NOMO-1 (cell line): ENCODE results near the gene HTR4.
"Not testable (repeated sequence)": the region's sequence is repeated elsewhere in the genome, so short reads cannot be mapped to it uniquely, and the experiment has no call there.

Experiments used
- DNase-seq, 2 experiments: peaks; one replicate each; lab custom pipeline; 2025; ENCODE audit not compliant: unreplicated experiment in 2 of 2; lab: John Stamatoyannopoulos, UW

HTR4 gene

DNA sequence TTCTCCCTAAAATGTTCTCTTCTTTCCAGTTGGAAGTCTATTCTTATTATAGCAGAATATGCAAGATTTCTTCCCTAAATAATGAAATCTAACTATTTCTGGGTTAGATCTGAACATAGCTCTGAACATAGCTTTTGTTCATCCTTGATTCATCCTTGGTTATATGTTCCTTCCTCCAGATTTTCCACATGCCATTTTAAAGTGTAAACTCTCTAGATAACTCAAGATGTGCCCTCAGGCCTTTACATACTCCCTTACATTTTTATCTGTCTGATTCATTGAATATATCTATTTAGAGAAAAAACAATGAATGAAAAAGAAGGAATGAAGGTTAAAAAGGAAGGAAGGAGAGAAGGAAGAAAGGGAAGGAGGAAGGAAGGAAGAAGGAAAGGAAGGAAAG is 169.7 kb downstream of the HTR4 start:
- DNase-seq, result no peak

DNA sequence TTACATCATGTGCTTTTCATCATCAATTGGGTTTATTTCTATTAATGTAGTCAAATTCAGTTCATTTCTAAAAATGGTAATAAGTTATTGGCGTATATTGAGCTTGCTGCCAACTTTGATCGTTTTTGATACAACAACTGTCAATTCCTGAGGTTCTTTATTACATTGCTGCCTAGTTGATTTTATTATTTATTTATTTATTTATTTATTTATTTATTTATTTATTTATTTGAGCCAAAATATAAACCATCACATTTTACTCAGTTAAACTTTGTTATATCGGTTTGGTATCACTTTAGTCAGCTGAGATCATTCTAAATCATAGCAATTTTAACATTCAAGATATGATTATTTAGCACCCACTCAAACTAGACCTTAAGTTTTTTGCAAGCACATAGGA is 170.6 kb downstream of the HTR4 start:
- DNase-seq, result no peak

DNA sequence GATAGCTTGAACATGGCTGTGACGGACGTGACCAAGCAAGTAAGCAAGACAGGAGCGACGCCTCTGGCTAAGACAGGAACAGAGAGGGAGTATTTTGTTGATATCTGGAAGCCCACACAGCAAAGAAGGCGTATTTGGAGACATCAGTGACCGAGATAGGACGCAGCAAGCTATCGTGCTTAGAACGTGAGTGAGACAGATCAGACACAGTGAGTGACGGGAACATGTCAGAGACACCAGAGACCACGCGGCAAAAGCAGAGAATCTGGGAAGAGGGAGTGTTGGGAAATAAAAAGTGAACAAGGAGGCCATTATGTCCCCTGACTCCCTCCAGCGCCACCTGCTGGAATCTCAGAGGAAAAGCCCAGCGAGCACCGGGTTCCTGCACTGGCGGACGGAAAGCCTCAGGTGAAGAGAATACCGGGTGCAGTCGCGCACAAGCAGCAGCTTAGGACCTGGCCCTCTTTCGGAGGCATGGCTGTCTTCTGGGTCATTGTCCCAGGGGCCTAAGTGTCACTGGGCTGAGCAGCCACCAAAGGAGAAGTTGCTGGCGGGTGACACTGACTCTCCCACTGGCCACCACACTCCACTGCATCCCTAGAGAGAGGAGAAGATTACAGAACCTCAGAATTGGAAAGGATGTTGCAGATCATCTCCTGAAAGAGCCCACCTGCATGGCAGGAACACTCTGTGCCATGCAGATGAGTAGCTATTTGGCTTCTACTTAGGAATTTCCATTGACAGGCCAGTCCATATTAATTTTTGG is 171.4 kb downstream of the HTR4 start:
- DNase-seq, result peak in 1 of 2 experiments; percentile 49

DNA sequence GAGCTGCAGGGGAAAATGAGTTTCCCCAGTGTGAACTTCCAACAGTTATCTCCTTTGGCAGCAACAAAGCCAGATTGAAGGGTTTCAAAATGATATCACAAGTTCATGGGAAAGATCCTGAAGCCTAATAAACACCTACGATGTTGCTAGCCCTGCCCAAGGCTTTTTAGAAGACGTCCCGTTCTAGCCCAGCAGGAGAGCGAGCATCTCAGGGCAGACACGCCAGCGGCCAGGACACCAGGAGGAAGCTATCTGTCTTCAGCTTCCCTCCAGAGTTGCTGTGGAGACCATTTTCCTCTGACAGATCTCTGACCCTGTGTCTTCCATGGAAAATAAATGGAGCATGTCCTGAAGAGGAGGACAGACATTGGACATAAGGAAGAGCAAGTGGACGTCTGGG is 172.1 kb downstream of the HTR4 start:
- no peak for DNase-seq

DNA sequence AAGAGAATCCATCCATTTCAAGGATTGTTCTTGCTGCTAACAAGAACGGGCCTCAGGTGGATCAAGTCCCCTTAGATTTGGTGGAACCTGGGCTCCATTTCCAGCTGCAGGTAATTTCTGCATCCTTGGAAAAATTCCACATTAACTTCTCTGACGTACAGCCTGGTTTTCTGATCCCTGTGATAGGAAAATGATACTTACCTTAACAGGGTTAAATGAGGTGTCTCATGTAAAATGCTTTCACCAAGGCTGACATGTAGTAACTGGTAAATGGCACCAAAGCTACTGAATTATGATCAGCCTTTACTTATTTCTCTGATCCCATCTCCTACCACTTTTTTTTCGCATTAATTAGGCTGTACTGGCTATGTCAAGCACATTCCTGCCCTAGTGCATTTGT is 176.9 kb downstream of the HTR4 start:
- no peak for DNase-seq

DNA sequence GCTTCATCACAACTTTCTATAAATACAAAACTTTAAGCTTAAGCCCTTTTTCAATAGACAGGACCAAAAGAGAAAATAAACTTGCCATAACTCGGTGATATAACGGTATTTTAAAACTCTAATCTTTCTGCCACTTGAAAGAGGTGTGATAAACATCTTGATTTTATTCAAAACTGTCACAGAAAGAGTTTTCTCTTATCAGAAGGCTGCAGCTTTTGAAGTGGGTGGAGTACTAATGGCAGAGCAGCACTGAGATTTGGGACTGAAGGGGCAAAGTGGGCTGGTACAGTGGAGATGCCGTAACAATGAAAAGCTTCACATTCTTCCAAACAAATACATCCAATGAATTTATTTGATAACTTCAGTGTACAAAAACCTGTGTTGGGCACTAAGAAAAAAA is 178.0 kb downstream of the HTR4 start:
- DNase-seq, result no peak

DNA sequence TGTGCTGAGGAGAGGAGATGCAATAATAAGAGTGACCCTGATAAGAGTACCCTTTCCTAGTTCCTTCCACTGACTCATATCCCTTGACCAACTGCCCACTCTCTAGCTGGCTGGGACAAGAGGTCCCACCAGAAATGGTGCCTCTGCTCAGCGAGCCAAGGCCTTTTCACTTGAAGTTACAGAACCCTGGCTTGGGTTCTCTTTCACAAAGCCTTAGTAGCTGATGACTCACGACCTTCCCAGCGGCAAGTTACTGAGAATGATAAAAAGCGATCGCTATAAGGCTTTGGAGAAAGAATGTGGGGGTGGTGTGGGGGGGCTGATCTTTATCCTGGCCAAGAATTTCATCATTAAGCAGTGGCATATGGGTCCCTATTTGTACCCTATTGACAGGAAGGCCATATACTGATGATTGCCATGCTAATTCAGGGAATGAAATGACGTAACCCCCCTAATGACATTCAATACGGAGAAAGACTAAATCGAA is 180.3 kb downstream of the HTR4 start:
- no peak for DNase-seq

DNA sequence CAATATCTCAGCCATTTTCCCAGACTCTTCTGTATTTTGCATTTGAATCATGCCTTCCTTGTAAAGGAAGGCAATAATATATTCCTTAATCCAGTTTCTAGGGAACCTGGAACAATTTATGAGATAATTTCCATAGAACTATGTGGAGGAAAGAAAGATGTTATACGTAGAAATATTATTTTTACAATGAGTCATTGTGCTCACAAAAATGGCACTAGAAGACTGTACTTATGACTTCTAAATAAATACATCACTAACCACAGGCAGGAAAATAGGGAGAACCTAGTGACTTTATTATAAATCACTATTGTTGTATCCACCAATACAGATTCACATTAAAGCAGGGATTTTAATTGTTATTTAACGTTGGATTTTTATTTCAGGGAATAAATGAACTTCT is 182.9 kb downstream of the HTR4 start:
- no peak for DNase-seq

DNA sequence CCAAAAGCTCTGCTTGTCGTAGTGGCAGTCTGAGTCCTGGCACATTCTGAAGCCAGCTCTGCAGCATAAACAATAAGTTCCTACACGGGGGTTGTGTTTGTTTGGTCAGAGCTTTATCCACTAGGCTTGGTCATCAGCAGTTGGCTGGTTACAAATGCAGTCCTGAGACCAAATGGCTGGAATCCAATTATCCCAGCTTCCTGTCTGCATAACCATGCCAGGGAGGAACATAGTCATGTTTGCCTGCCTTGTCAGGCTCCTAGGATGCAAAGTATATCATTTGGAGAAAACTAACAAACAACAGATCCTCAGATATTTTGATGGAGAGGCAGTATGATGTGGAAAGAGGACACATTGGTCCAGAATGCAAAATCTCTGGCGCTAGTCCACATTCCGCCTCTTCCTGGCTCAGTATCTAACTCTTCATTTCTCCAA is 184.8 kb downstream of the HTR4 start:
- DNase-seq, result no peak

DNA sequence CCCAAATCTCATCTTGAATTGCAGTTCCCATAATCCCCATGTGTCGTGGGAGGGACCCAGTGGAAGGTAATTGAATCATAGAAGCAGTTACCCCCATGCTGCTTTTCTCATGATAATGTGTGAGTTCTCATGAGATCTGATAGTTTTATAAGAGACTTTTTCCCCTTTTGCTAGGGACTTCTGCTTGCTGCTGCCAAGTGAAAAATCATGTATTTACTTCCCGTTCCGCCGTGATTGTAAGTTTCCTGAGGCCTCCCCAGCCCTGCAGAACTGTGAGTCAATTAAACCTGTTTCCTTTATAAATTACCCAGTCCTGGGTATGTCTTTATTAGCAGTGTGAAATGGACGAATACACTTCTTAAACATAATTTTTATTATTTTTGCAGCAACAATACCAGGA is 185.6 kb downstream of the HTR4 start:
- DNase-seq, result not testable (repeated sequence)

DNA sequence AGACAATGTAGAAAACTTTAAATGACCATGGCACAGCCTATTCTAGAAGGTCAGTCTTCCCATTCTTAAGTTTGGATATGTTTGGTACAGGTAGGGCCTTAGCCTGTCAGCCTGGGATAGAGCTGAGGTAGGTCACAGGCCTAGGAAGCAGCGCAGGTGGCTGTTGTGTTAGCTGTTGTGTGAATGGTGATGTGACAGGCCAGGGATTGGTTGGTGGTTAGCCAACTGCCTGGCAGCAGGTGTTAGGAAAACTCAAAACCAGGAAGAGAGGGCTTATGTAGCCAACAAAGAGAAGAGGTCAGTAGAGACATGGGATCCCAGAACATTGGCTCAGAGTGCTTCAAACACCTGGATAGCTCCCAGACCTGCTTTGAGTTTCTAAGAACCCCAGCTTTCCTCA is 186.4 kb downstream of the HTR4 start:
- no peak for DNase-seq

DNA sequence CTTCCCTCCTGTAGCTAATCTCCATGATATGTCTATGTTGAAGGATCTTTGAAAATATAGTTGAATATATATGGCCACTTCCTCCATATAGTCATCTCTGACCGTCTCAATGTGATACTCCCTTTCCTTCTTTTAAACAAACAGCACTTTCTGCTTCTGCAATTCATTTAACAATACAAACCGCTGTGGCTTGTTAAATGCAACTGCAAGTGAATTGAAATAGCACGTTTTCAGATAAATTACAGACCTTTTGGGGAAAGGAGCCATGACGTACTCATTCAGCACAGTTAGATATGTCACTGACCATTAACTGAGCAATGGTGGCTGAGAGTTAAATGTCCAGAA is 188.1 kb downstream of the HTR4 start:
- peak in 1 of 2 experiments; percentile 48 for DNase-seq

DNA sequence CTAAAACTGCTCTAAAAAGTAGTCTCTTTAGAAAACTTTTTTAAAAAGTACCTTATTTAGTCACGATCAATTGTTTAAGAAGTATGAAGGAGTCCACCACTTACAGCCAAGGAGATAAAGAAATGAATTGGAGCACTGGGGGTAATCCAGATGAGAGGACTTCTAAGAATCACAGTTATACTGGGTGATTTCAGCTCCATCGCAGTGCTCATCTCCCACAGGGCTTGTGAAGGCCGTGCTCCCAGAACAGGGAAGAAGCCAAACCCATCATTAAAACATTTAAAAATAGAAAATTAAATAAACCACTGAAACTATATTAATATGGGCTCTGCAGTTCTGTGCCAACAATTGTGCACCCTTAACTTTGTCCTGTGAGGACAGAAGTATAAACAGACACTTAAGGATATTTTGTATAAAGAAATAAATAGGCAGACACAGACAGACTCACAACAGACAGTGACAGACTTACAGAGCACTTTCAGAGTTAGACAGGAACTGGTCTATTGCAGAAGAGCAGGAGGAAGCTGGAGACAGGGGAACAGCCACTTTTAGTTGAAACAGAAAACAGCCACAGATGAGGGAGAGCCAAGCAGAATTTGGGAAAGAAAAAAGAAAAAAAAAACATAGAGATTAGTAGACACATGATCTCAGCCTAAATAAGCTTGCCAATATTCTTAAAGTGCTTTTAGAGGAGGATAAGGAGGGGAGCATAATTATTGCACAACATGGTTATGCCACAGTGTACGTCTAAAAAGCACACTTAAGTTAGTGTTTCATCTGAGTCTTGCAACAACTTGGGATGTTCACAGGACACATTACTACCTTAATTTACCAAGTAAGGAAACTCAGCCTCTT is 188.7 kb downstream of the HTR4 start:
- peak in 1 of 2 experiments; percentile 53 for DNase-seq

DNA sequence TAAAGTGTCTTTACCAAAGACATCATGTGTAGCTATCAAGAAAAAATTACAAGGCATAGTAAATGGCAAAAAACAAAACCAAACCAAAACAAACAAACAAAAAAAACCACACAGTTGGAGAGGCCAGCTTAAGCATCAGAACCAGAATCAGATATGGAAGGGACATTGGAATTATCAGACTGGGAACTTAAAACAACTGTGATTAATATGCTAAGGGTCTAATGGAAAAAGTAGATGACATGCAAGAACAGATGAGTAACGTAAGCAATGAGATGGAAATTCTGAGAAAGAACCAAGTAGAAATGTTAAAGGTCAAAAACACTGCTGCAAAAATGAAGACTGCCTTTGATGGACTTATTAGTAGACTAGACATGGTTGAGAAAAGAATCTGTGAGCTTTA is 194.7 kb downstream of the HTR4 start:
- no peak for DNase-seq

DNA sequence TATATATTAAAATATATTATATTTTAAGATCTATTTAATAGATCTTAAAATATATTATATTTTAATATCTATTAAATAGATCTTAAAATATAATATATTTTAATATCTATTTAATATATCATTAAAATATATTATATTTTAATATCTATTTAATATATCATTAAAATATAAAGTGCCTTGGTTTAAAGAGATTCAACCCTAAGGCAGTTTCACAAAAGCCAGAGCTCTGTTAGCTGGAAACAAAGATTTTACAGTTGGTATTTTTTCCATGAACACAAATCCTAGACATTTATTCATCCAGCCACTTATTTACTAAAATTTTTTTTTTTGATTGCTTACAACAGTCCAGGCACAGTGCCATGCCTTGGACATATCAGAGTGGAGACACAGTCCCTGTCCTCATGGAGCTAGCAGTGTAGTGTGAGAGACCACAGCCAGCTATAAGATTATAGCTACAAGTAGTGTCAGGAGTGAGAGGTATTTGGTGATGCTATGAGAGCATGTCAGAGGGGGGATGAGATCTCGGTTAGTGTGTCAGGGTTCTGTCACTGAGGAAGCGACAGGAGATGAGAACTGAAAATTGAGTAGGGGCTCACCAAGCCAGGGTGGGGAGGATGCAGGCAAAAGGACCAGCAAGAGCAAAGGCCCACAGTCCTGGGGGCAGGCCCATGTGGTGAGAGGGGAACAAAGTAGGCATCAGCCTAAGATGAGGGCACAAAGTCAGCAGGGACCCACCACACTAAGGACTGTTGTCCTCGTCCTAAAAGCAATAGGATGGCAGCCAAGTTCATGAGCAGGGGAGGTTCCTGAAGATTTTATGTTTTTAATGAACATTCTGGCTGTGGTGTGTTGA is 196.1 kb downstream of the HTR4 start:
- no peak for DNase-seq

DNA sequence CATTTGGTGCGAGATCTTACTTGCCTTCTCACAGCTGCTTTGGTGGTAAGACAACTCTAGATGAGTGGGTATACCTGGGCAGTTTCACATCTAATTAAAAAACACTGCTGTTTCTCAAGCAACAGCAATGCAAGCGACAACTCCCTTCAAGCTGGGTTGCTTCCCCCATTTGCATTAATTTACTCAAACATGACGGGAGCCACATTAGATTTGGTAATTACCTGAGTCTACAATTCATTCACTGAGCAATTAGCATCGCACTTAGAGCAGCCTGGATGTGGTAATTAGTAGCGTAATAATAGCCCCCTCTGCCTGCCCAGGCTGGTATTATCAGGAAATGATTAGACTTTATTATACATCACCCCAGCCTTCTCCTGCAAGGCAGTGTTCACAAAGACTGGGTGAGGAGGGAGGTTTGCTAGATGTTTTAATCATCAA is 197.1 kb downstream of the HTR4 start:
- DNase-seq, result peak; percentile 32 to 55

DNA sequence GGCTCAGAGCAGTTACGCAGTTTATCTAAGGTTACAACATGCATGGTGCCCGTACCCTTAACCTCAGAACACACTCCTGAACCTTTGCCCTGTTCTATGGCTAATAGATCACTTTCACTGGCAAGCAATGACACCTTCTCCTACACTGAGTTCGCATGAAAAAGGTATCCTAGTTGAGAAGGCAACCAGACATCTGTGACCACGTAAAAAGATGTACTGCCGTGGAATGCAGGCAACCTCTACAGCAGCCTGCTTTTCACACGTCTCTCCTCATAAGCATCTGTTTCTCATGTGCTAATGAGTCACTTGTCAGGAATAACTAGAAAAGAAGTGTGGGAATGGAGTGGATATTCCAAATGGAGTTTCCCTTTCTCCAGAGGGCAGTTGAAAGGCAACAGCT is 199.1 kb downstream of the HTR4 start:
- DNase-seq, result no peak

DNA sequence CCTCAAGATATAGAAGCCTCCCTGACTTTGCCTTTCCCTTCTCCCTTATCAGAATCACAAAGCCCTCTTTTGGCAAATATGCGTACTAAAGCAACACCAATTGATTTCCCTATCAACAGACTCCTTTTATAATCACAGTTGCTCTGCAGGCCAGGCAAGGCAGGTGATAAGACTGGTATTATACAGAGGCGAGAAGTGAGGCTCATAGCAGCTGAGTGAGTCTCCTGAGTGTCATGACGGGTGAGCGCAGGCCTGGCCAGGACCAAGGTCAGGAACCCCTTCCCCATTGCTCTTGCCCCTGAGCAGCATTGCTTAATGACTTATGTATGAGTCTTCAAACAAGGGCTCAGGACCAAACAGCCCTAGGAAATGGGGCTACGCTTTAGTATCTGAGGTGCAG is 199.8 kb downstream of the HTR4 start:
- no peak for DNase-seq

DNA sequence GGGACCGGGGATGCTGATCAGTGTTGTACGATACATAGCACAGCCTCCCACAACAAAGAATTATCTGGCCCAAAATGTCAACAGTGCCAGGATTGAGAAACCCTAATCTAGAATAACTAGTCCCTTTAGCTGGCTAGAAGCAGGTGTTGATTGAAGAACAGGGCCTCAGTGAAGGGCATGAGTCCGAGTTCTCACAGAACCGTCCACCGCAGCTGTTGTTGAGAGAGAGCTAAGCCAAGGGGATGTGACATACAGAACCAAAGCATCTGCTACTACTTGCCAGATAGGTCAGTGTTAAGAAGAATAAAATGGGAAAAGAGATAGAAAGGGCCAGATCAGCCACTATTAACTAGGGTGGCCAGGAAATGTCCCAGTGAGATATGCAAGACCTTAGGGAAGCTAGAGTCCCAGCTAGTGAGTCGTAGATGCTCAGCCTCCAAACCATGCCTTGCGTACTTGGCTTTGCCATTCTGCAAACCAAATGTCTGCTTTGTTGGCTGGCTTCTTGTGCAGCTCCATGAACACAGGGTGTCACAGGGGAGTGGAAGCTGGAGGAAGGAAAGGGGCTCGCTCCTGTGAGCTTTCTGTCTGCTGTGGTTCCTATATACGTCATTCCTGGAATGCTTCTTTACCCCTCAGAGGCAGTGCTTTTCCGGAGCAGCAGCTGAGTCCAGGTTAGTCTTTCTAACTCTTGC is 201.7 kb downstream of the HTR4 start:
- no peak for DNase-seq

DNA sequence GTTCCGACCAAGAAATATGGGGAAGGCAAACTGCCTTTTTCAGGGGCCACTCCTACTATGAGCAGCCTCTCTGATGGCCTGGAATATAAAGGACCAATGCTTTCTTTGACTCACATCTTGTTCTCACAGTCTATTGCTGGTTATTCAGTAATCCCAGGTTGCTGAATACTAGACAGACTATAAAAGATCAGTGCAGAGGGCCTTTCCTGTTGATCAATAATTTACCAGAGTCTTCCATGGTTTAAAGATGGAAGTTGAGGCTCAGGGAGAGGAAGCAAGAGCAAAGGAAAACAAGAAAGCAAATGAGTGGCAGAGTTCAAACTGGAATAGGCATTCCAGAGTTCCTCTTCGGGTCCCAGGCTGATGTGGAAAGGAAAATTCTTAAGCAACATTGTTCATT is 207.7 kb downstream of the HTR4 start:
- DNase-seq, result no peak
